Measurements from ENCODE around the gene HSD17B8.
A peak's percentile ranks its signal among the peaks of the same experiment; 100 is the strongest.

Gene HSD17B8

DNA sequence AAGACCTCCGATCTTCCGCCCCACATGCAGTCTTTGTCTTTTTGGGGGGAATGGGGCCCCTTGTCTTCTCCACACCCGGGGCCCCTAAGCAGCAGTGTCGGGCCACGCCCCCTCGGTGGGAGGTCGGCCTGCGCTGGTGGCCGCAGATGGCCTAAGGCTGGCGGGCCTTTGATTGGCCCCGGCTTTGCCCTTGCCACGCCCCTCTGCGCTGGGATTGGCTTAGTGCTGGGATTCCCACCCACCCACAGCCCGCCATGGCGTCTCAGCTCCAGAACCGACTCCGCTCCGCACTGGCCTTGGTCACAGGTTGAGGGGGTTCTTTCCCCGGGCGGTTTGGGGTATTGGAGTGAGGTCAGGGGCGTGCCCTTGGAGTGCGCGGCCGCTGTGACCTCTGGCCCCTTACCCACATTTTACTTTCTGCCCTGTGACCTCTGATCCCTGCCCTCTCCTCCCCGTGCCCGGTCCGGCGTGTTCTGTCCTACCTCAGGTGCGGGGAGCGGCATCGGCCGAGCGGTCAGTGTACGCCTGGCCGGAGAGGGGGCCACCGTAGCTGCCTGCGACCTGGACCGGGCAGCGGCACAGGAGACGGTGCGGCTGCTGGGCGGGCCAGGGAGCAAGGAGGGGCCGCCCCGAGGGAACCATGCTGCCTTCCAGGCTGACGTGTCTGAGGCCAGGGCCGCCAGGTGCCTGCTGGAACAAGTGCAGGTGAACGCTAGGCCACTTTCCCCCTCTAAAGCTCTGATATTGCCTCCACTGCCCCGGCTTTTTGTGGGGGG is at the start of gene HSD17B8:
TSS of gene HSD17B8 (plus strand) at position 241 of the 776 bp plus-strand sequence. CDS start at position 255, 14 bp downstream.
- DNase-seq (ENCODE audit: low read depth), result peak; percentile 85

DNA sequence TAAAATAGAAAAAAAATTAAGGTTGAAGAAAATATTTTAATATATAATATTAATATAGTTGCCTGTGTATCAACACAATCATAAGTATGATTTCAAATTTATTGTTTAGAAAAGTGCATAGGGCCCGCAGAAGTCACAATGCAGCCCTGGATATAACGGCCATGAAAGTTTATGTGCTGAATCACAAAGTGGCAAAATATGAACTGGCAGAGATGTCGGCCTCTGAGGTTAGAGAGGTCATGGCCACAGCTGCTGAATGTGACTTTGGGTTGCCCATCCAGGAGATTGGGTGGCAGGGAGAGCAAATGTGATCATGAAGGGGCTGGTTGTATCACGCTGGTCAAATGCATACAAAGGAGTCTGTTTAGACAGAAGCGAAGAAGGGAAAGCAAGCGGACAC is 47.9 kb upstream of the HSD17B8 start:
- no peak for DNase-seq (ENCODE audit: low read depth)

DNA sequence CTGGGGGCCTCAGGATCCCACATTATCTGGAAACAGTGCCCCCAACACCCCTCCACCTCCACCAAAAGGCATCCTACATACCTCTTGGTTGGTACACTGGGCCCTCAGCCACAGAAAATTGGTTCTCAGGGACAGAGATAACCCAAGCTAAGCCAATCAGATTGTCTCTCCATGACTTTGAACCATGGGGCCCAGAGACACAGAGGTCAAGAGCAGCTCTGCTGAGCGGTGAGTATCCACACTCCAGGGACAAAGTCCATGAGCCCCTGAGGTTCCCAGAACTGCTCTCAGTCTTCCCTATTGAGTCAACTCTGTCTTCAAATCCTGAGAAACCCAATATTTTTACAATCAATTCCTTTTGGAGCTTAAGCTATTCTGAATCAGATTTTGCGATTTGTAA is 47.5 kb upstream of the HSD17B8 start:
- DNase-seq (ENCODE audit: low read depth), result no peak

DNA sequence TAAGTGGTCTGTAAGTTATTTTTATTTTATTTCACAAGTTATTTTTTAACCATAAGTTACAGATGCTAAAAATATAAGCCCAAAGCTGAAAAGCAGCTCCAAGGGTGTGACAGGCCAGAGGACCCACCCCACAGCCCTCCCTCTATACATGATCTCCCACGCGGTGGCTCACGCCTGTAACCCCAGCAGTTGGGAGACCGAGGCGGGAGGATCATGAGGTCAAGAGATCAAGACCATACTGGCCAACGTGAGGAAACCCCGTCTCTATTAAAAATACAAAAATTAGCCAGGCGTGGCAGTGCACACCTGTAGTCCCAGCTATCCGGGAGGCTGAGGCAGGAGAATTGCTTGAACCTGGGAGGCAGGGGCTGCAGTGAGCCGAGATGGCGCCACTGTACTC is 44.4 kb upstream of the HSD17B8 start:
- no peak for DNase-seq (ENCODE audit: low read depth)

DNA sequence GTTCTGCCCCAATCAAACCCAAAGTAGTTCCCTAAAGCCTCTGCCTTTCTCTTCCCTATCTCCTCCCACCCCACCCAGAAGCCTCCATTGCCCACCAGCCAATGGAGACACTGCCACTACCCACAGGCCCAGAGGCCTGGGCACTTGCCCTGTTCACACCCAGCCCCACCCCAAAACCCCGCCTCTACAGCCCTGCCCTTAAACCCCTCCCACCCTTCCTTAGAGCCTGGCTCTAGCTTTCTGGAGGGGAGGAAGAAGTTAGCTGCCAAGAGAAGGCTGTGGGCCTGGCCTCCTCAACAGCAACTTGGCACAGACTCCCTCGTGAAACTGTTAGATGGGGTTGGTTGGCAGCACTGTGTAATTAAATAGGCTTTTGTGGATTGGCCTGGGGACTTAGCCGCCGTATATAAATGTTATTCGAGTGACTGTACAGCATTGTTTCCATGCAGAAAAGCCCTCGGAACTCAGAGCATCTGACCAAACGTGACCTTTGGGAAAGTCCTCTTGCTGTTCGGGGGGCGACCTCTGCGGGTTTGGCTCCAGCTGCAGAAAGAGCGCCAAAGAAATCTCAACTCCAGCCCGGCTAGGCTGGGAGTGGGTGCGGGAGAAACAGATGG is 43.6 kb upstream of the HSD17B8 start:
- DNase-seq (ENCODE audit: low read depth), result peak; percentile 45

DNA sequence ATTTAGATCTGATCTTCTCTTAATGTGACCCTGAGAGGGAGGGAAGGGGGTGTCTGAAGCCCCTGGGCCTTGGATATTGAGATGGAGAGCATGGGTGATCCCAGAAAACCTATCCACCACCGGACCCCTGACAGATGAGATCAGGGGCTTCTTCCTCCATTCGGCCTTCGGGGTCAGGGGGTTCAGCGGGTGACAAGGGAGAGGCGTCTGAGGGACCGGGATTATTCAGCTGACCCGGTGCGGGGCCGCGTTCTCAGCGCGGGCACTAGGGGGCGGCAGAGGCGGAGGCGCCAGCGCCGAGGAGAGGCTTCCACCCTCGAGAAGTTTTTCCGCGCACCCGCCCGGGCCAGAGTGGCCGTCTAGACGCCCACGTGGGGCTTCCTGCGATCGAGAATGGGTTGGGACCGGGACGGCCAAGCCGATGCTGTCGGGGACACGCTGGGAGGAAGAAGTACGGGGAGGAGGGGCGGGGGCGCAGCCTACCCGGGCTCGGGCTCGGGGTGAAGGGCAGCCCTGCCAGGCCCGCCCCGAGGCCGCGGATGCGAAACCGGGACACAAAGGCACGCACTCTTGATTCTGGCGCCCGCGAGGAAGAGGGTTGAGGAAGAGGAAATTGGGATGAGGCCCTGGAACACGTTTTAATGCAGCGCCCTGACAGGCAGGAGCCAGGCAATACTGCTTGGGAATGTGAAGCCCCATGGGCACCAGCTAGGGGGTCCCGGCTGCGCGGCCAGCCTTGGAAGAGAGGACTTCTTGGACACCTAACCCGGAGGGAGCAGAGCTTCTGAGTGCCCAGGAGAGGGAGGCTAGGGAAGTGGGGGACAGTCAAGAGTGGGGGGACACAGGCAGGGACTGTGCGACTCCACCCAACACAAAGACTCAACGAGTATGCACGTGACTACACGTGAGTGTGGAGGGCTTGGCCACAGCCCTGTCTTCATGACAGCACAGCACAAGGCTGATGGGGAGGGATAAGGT is 42.8 kb upstream of the HSD17B8 start:
- DNase-seq (ENCODE audit: low read depth), result peak; percentile 25

DNA sequence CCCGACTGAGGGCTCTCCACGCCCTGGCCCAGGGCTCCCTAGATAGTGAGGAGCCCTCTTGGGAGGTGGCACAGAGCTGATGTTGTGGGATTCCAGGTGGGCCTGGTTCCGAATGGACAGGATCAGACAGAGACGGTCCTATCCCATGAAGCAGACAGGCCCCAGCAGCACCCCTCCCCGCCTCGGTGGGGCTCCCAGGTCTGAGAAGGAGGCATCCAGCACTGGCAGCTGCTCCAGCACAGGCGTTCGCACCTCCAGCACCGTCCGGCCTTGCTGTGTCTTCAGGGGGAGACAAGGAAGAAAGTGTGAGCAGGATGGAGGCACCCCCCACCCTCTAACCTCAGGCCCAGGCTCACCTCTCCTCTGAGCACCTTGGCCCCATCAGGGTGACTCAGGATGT is 40.9 kb upstream of the HSD17B8 start:
- no peak for DNase-seq (ENCODE audit: low read depth)

DNA sequence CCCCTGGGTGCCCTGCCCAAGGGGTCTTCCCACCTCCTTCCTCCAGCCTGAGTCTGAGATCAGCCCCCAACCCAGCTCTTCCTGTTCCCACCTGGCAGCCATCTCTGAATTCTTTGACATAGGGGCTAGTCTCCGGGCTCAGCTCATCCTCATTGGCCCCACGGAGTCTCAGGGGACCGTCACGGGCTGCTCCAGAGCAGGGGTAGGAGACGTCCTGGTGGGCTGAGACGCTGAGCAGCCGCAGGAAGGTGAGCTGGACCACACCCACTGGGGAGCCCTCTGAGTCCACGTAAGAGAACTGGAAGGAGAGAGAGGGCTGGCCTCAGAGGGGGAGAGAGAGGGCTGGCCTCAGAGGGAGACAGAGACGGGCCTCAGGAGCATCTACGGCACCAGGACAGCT is 40.3 kb upstream of the HSD17B8 start:
- no peak for DNase-seq (ENCODE audit: low read depth)

DNA sequence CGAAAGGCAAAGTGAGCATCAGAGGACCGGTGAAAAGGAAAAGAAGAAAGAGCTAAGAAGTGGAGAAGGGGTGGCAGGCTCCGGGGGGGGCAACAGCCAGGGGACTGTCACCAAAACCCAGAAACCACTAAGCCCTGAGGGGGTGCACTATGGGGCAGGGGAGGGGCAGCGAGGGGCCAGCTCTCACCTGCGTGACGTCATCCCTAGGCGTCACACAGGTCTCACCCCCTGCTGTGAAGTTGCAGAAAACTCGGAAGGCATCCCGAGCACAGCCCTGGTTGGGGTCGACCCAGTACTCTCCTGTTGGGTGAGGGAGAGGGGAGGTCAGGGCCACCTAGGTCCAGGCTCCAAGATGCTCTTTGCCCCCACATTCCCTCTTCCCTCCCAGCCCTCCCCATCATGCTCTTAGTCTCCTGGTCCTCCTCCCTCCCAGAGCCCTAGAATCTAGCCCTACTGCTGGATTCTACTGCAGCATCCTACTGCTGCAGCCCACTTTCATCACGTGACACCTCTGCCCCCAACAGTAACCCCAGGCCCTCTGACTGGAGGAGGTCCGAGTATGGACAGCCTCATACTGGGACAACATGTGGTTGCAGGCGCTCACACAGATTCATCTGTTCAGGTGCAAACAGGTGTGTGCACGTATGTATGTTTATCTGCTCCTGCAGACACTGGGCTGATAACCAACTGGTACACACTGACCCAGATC is 39.6 kb upstream of the HSD17B8 start:
- DNase-seq (ENCODE audit: low read depth), result no peak

DNA sequence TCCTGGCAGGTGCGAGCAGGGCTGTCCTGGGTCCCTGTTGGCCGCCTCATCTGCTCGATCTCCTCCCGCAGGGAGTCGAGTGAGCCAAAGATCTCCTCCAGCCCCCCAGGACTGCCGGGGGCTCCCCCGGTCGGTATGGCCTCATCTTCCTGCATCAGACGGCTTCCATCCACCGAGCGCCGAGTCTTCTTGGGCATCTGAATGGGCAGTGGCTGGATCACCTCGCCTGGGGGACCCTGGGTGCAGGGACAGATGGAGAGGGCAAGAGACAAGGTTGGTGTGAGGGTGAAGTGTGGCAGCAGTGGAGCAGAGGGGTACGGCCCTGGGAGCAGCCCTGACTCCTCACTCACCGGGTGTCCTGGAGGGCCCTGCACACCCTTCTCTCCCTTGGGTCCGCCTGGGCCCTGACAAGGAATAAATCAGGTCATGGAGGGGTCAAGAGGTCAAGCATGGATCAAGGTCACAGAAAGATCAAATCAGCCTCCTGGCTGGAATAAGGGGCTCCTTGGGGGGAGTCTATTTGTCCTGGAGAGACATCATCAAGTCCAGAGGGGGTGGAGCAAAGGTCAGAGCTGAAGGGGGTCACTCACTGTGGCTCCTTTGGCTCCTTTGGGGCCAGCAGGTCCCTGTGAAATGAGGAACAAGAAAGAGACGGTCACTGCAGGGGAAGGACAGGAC is 38.7 kb upstream of the HSD17B8 start:
- no peak for DNase-seq (ENCODE audit: low read depth)

DNA sequence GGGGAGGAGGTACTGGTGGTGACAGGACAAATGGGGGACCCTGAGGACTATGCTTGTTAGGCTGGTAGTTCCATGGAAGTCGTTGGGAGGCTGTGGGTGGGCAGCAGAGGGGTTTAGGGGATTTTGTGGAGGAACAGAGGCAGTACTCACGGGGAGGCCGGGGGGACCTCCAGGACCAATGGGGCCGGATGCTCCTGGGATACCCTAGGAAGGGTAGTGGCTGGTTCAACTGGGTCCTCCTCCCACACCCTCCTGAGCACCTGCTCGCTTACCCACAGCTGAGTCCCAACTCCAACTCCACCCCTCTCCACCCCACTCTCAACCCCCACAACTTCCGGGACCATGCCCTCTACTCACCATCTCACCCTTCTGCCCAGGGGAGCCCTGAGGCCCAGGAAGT is 38.1 kb upstream of the HSD17B8 start:
- no peak for DNase-seq (ENCODE audit: low read depth)

DNA sequence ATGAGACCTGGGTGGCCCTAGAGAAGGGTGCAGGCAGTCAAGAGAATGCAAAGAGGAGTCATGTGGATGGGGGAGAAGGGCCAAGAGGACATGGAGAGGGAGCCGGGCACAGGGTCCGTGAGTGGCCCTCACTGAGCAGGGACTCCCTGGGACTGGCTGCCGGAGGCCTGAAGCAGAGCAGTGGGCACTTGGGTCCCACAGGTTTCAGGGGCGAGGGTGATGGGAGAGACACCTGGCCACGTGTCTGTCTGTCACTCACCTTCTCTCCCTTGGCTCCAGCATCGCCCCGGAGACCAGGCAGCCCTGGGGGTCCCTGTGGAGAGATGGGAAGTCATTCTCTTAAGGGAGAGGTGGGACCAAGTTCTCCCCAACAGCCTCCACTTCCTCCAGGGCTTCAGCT is 37.6 kb upstream of the HSD17B8 start:
- no peak for DNase-seq (ENCODE audit: low read depth)

DNA sequence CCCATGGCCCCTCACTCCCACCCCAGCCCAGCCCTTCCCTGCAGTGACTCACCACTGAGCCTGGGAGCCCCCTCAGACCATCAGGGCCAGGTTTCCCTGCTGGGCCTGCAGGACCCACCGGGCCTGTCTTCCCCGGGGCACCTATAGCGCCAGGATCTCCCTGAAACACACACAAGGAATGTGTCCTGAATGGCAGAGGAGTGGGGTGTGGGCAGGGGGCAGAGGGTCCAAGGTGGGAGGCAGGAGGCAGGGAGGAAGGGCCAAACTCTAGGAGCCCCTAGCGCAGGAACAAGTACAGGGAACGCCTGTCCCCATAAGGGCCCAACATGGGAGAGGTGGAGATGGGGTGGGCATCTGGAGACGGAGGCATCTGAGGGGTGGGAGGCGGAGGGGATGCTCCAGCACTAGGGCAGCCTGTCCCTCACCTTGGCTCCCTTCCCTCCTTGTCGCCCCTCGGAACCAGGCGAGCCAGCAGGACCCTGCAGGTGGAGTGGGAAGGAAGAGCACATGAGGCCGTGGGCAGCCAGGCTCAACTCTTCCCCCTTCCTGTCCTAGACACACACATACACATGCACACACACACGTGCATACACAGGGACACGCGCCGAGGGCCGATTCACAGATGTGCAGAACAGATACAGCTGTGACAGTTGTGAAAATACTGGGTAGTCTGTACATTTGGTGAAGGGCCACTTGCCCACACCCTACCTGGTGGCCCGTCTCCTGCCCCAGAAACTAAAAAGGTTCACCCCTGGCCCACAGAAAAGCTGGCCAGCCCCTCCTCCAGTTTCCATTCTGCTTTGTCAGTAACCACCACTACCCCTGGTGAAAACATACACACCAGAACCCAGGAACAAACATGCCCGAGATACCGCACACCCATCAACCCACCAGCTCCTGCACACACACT is 36.8 kb upstream of the HSD17B8 start:
- no peak for DNase-seq (ENCODE audit: low read depth)

DNA sequence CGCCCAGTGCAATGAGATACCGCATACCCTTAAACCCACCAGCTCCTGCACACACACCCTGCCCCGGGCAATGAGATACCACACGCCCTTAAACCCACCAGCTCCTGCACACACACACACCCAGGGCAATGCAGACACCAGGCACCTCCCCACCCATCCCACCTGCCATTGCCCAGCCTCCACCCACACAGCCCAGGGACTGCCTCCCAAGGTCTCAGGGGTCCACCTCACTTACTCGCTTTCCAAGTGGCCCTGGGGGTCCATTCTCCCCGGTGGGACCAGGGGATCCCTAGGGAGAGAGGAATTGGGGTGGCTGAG is 36.2 kb upstream of the HSD17B8 start:
- no peak for DNase-seq (ENCODE audit: low read depth)

DNA sequence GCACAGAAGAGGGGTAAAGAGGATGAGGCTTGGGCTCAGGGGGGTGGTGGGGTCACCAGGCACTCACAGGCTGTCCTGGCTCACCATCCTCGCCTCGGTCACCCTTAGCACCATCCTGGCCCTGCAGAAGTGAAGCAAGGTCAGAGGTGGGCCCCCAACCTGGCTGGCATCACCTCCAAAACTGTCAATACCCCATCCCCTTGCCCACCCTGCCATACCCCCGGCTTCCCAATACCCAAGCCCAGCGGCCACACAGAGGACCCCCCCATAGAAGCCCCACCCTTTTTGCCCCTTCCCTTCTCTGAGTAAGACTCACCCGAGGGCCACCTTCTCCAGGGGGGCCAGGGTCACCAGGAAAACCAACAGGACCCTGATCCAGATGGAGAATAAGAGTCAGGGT is 35.8 kb upstream of the HSD17B8 start:
- DNase-seq (ENCODE audit: low read depth), result no peak

DNA sequence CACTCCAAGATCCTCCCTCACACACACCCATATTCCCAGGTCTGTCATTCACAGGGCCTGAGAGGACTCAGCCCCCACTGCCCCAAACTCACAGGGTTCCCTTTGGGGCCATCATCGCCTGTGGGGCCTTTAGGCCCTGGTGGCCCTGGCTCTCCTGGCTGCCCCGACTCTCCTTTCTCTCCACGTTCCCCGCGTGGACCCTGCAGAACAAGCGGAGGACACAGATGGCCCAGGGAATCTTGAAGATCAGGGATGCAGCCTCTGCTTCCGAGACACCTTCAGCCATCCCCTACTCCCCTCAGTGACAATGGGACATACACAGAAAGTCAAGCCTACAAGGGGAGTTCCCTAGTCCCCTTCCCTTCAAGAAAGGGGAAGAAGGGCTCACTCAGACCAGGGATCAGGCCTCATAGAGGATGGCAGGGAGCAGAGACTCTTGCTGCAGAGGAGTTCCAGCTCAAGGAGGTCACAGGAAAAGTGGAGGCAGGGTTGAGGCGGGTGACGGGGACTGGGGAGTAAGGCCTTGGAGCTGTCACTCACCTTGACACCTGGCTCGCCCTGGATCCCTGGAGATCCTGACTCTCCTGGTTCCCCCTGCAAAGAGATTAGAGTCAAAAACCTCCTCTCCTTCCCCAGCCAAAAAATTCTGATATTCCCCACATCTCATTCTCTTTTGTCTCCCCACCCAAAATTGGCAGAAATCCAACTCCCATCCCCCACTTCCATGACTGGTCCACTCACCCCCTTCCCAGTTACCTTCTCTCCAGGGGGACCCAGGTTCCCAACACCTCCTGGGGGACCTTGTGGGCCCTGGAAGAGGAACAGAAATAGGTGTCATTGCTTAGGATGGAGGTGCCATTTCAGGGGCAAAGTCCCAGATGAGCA is 34.9 kb upstream of the HSD17B8 start:
- DNase-seq (ENCODE audit: low read depth), result no peak

DNA sequence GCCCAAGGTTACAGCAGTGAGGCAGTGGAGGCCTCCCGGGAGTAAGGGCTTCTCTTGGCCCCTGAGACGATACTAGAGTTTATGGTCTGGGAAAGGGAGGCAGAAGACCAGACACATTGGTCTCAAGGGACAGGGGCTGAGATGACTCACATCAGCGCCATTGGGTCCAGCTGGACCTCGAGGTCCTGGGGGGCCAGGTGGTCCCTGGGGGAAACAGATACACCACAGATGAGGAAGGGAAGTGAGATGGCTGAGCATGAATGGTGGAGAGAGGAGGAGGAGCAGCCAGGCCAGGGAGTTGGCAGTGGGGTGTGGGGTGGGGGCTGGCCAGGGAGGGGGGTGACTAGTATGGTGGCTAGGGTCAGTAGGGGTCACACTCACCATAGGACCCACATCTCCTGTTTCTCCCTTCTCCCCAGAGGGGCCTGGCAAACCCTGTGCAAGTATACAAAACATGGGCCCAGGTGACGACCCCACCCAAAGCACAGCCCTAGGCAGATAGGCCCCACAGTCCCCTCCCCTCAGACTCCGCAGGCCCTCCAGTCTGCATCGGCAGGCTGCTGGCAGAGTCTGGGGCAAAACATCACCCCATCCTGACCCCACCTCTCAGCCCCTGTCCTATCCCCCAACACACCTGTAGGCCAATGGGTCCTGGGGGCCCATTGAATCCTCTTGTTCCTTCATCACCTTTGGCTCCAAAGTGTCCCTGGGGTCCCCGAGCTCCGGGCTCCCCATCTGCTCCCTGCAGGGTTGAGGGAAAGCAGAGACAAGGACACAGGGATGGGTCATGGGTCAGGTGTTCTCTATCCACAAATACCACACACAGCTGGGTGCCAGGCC is 34.1 kb upstream of the HSD17B8 start:
- DNase-seq (ENCODE audit: low read depth), result no peak

DNA sequence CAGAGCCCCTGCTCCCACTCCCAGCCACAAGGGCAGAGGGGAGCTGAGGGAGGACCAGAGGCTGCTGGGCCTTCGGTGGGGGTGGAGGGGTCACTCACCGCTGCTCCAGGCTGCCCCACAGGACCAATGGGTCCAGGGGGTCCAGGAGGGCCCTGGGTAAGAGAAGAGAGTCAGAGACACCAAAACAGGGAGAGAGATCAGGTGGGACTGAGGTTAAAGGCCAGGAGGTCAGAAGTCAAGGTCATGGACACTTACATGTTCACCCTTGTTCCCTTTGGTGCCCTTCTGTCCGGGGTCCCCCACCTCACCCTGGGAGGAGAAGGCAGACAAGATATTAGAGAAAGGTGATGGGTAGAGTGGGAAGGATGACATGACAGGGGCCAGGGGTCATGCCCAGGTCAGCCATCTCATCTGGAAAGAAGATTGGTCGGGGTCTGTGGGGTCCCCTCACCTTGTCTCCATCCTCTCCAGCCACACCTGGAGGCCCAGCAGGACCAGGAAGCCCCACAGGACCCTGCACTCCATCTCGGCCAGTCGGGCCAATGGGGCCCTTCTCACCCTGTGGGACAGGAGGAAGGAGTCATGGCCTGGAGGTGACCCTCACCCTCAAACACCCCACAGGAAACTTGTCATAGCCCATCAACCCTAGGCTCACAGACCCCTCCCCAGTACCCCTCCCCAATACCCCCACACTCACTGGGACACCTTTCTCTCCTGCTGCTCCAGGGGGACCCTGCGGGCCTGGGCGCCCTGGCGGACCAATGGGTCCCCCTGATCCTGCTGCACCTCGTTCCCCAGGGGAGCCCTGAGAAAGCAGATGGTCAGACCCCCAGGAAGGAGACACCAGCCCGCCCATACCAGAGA is 33.2 kb upstream of the HSD17B8 start:
- DNase-seq (ENCODE audit: low read depth), result no peak
